ENCODE measurements around the gene ACOD1.

ACOD1 gene

DNA sequence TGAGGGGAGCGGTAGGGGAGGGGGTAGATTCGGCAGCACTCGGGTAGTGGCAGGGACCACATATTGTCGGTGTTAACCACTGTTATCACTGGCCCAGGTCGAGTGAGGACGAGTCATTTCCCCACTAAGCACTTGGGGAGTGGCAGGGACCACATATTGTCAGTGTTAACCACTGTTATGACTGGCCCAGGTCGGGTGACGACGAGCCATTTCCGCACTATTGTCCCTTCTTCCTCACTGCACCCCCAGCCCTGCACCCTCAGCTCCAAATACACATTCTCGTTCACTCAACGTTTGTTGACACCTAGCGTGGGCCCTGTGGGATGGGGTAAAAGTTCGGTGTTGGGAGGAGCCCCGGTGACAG is 43.1 kb downstream of the ACOD1 start:
- peak in 7 of 56 donors; percentile 26 to 57 (median 46) for DNase-seq

DNA sequence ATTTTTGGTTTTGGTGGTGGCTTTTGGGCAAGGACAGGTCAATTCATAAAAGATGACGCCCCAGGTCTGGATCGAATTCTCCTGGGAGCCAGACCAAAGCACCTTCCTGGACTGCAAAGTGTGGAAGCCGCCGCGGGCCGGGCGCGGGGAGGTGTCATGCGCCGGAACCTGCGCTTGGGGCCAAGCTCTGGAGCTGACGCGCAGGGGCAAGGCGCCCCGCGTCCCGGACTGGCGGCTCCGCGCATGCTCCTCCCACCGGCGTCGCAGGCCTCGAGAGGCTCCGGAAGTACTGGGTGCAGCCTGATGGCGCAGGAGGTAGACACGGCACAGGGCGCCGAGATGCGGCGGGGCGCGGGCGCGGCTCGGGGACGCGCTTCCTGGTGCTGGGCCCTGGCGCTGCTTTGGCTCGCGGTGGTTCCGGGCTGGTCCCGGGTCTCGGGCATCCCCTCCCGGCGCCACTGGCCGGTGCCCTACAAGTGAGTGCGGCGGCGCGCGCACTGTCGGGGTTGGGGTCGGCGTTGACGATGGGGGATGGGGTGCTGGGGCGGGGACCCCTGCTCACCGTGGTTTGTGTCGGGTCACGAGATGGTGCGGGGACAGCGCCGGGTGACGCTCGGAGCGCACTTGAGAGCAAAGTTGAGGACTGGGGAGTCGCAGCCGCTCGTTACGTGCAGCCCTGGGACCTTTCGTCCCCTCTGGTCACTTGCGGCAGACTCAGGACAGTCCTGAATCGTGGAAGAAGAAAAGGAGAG is 43.7 kb downstream of the ACOD1 start, which contains the start of gene CLN5:
Gene CLN5, plus strand, starts transcription at position 286 of the 752 bp plus-strand sequence. Its CDS starts 18 bp downstream, at position 304.
- DNase-seq: peak; percentile 5 to 95 (median 88)

DNA sequence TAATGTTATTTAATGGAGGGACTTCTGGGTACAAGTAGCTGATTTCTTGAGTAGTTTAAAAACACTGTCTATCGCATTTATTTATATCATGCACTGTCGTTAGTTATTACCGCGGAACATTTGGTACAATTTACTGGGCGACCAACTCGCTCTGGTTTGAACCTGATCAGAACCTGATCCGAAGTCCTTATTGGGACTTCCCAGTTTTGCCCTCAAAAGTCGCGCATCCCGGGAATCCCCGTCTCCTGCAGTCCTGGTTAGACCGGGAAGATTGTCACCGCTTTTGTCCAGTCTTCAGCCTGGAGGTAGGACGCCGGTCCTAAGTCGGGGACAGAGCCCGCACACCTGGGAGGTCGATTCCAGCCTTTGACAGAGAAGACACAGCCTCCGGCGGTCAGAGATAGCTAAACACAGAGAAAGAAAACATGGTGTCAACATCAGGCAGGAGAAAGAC is 44.3 kb downstream of the ACOD1 start:
- DNase-seq: peak in 28 of 56 donors; percentile 1 to 55 (median 20)

DNA sequence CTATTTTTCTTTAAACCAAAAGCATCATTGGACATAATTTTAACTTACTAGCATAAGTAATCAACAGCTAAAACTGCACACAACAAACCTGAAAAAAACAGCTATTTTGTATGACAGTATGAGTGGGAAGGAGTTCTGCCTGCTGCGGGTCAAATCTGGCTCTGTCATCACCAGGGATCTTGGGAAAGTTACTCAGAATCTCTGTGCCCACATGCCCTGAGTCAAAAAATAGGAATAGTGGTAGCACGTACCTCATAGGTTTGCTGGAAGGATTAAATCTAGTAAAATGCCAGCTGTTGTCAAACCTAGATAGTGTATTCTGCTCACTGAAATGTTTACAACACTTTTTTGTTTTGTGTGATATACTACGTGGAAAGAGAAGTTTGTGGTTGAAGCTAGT is 44.7 kb downstream of the ACOD1 start:
- peak in 1 of 56 donors; percentile 3 for DNase-seq

DNA sequence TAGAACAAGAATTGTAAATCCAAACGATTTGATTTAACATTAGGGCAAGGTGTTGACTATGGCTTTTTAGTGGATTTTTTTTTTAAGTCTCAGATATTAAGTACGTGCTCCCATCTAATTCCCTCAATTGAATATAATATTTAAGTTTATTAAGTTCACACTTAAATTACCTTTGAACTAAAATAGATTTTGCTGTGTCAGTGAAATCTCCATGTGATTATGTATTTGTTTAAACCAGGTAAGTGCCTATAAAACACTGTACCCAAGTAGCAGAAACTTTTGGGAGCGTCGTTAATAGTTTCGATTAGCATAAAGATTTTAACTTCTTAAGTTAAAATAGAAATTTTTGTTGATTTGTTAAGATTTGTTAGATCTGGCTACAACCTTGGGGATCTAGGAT is 45.2 kb downstream of the ACOD1 start:
- no peak for DNase-seq

DNA sequence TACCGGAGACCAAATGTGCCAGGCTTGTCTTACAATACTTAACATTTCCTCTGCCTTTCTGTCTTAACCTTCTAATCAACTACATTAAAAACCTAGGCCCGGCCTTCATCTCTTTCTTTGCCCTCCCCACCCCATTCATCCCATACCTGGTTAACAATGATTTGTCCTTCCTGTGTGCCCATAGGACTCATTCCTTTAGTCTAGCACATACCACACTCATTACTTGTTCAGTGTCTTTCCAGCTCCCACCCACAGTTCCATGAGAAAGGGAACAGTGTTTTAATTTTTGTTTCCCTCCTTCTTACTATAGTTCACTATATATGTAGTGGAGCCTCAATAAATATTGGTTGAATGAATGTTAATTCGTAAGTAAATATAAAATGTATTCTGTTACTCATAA is 46.0 kb downstream of the ACOD1 start:
- no peak for DNase-seq

DNA sequence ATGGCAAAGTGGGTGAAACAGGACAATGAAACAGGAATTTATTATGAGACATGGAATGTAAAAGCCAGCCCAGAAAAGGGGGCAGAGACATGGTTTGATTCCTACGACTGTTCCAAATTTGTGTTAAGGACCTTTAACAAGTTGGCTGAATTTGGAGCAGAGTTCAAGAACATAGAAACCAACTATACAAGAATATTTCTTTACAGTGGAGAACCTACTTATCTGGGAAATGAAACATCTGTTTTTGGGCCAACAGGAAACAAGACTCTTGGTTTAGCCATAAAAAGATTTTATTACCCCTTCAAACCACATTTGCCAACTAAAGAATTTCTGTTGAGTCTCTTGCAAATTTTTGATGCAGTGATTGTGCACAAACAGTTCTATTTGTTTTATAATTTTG is 52.2 kb downstream of the ACOD1 start:
- DNase-seq: no peak

DNA sequence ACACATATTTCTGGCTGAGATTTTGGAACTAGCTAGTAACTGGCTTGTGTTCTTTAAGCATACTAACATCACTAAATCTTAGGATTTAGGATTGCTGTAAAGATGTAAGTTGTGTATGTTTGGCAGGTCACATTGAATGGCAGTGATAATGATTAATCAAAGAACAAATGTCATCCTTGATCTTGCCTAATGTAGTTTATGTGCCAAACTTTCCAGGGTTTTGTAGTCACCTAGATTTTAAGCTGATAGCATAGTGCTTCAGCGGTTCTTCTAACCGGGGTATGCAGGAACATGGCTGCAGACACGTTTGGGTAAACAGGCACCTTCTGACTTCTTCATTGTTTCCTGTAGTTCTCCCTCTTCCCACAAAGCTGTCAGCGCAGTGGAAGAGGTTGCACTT is 53.2 kb downstream of the ACOD1 start:
- DNase-seq: no peak

DNA sequence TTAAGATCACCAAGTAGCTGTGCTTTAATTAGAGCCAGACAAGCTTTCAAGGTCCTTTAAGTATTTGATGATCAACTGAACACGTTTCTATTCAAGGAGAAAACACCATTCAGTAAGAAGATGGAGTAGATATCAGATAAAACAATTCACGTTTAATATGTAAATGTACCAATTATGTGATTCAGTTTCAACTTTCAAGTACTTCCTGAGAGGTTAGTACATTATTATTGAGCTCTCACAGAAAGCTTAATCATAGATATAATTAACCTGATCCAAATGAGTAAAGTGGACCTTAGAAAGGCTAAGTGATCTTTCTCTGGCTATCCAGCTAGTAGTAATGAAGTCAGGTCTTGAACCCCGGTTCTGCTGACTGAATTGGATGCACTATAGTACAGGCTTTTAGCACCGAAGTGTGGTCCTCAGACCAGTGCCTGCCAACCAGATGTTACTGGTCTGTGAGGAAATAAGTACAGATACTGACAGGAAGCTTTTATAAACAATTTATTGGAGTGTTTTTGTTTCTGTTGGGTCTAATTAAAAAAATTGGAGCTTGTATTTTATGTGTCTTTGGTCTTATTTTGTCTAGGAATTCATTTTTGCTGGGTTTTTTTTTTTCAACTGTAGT is 53.8 kb downstream of the ACOD1 start:
- no peak for DNase-seq

DNA sequence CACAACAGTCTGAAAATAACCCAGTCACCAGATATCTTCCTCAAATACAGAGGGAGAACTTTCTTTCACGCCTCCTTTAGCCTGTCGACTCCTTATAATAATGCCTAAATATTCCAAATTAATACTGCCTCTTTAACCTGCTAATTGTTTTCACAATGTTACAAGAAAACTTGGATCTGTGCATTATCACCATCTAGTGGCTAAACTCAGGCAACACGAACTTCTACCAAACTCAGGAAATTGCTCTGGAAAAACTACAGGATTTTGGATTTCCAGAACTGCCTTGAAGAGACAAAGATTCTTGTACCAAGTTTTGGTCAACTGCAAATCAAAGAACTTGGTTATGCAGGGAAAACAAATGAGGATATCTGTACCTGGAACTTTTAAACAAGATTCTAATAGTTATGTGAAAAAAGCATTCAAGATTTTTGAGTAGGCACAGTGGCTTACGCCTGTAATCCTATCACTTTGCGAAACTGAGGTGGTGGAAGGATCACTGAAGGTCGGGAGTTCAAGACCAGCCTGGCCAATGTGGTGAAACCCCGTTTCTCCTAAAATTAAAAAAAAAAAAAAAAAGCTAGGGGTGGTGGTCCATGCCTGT is 54.4 kb downstream of the ACOD1 start:
- no peak for DNase-seq
